Thyroid gland (tissue), 4 donors: ENCODE measurements around the gene SETBP1.

Source experiments
- CTCF ChIP-seq, 6 experiments: fragments of 200-600 bp in 3 of 6; fragments of 450-650 bp in 3 of 6; sonication (generic) in 3 of 6; IDR thresholded peaks; one replicate each; pipeline ENCODE4 v1.5.1; 2016 to 2019; ENCODE audit warnings: antibody characterized with exemption in 6 of 6, mild to moderate bottlenecking in 2 of 6, inconsistent platforms in 1 of 6, moderate library complexity in 1 of 6
- POLR2A ChIP-seq, 2 donors: fragments of 450-650 bp; IDR thresholded peaks; one replicate each; pipeline ENCODE4 v1.6.1; 2017; ENCODE audit warnings: antibody characterized with exemption in 2 of 2, mild to moderate bottlenecking in 2 of 2, moderate library complexity in 1 of 2

- TF ChIP-seq CTCF (IDR thresholded peaks at IDR 0.05) (no peak), POLR2A (IDR thresholded peaks at IDR 0.05) (no peak)
Measured at GRCh38 chr18:44729631-44730101, 49.0 kb downstream of the SETBP1 start.
